HG02642 (cell line): ENCODE results near the gene PRRT1.
"Not testable (repeated sequence)": the region's sequence is repeated elsewhere in the genome, so short reads cannot be mapped to it uniquely, and the experiment has no call there.

ENCODE experiments used
- ATAC-seq: cut with Tn5 transposase; IDR thresholded peaks from one replicate; pipeline ENCODE4 v1.9.1; 2021; ENCODE audit warnings: mild to moderate bottlenecking; ENCODE audit not compliant: unreplicated experiment, poor library complexity

Gene PRRT1

GRCh38 chr6:32105433-32105832 lies 46.3 kb downstream of the PRRT1 start:
- no peak for ATAC-seq

DNA sequence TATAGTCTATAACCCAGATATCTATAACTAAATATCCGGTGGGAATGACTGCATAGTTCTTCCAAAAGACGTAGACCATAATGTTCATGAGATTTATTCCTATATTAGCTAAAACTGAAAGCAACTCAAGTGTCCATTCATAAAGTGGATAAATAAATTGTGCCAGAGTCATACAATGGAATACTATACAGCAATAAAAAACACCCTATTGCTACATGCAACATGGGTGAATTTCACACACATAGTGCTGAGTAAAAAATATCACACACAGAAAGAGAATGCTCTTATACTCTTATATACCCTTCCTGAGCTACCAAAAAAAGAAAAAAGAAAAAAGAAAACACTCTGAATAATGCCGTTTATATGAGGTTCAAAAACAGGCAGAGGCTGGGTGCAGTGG lies 49.5 kb downstream of the PRRT1 start:
- ATAC-seq, result no peak

DNA sequence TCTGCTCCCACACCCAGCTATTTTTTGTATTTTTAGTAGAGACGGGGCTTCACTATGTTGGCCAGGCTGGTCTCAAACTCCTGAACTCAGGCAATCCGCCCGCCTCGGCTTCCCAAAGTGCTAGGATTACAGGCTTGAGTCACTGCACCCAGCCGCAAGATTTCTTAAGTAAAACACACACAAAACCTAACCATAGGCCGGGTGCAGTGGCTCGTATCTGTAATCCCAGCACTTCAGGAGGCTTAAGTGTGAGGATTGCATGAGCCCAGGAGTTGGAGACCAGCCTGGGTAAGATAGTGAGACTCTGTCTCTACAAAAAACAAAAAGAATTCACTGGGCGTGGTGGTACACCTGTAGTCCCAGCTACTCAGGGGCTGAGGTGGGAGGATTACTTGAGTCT lies 51.5 kb downstream of the PRRT1 start:
- not testable (repeated sequence) for ATAC-seq
